OCI-LY3 (cell line): ENCODE results near the gene NFIC.

ENCODE experiments used
- CTCF ChIP-seq: fragments of 200-600, 300-600 bp; sonication (generic); IDR thresholded peaks from 2 replicates; pipeline ENCODE4 v1.5.1; 2014; ENCODE audit warnings: antibody characterized with exemption, low read length, low read depth
- EZH2phosphoT487 ChIP-seq: fragments of 200-600 bp; shearing (Covaris generic); IDR thresholded peaks from 2 replicates; pipeline ENCODE4 v1.6.1; 2018; ENCODE audit warnings: antibody characterized with exemption, mixed run types, low read depth

GRCh38 chr19:3365836-3366752 is at the start of gene NFIC:
- TF ChIP-seq CTCF (no peak), EZH2phosphoT487 (no peak)
